ENCODE data around the gene XPR1. TPM values are rescaled to one million over a fixed set of nuclear protein-coding genes. Genes with fewer than 3 reads are reported as not detected.

The XPR1 gene
- total RNA-seq, 4 donors from 2014 or later: 16.8 to 25.3 (median 18.8) TPM

DNA sequence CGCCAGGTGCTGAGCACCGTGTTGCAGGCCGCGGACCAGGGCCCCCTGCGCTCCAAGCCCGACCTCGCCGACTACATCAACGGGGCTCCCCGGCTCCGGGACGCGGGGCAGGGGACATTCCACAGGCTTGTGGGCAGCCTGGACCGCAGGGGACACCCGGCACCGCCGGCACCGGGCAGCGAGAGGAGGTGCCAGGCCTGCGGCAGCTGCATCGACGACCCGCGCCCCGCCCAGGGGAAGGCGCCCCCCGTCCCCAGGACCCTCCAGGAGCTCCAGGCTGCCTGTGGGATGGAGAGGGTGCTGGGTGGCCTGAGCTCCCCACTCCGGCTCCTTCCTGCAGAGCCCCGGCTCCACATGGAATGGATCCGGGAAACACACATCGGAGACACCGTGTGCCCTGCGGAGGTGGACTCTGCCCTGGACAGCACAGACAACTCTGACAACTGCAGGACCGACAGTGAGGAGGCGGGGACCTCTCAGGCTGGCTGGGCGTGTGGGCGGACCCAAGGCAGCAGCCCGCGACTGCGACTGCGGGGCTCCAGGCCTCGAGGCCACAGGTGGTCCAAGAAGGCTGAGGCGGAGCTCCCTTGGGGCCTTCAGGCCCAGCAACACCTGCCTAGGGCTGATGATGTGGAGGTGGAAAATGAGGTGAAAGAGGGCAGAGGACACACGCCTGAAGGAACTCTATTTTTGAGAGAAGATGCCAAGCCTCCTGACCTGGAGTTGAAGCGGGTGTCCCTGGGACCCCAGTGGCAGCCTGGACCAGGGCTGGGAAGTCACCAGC is 303.7 kb downstream of the XPR1 start:
- Histone ChIP-seq H3K36me3 (peaks cover 0 to 90% (median 0%) of the 10 kb centered on the region in 3 donors), H3K9me3 (no peaks in the 10 kb centered on the region), H3K27me3 (no peaks in the 10 kb centered on the region), H3K27ac (no peak overlapping the region), H3K4me3 (no peak overlapping the region), H3K4me1 (no peaks in the 10 kb centered on the region)
- TF ChIP-seq, protein P1, sequence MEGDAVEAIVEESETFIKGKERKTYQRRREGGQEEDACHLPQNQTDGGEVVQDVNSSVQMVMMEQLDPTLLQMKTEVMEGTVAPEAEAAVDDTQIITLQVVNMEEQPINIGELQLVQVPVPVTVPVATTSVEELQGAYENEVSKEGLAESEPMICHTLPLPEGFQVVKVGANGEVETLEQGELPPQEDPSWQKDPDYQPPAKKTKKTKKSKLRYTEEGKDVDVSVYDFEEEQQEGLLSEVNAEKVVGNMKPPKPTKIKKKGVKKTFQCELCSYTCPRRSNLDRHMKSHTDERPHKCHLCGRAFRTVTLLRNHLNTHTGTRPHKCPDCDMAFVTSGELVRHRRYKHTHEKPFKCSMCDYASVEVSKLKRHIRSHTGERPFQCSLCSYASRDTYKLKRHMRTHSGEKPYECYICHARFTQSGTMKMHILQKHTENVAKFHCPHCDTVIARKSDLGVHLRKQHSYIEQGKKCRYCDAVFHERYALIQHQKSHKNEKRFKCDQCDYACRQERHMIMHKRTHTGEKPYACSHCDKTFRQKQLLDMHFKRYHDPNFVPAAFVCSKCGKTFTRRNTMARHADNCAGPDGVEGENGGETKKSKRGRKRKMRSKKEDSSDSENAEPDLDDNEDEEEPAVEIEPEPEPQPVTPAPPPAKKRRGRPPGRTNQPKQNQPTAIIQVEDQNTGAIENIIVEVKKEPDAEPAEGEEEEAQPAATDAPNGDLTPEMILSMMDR (IDR thresholded peaks at IDR 0.05): no peak
- TF ChIP-seq POLR2A (IDR thresholded peaks at IDR 0.05) (no peak), EP300 (IDR thresholded peaks at IDR 0.05) (no peak)
- WGBS, 2 donors: 74 to 83% methylated on average over 19 to 36 of the region's 45 CpGs
- DNase-seq (ENCODE audit: low spot score in 2 of 2): no peak

DNA sequence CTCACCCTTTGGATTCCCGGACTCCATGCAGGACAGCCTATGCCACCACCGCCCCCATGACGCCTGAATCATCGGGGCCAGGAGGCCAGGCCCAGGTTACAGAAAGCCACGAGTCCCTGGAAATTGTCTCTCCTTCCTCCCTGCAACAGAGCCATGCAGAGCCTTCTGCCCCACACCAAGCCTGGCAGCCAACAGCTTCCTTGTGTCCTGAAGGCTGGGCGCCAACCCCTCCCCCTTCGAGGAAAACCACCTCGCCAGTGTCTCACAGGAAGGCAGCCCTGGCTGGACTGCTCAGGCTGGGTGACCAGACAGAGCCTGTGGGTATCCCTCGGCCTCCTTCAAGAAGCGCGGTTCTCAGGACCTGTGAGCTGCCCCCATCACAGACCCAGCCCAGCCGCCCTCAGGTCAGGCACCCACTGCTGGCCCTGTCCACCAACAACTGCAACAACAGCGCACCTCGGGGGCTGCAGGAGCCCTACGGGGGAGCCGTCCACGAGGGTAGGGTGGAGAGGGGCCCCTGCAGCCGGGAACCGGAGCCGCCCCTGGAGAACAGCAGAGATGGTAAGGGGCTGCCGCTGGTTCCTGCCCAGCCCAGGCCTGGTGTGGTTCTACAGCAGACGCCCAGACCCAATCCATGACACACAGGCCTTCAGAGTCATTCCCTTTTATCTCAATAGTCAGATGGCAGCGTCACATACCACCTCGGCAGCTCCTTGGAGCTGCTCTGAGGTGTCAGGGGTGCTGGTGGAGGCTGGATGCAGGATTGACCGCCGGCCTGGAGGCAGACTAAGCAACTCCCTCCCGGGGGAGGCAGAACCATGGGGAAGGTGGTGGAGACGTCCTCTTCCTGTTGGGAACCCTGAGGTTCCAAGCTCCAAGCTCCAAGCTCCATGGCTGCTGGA is 304.5 kb downstream of the XPR1 start:
- DNase-seq (ENCODE audit: low spot score in 2 of 2): no peak
- H3K4me1 ChIP-seq: no peaks in the 10 kb centered on the region
- peaks cover 0 to 90% (median 0%) of the 10 kb centered on the region in 3 donors for H3K36me3 ChIP-seq
- no peaks in the 10 kb centered on the region for H3K9me3 ChIP-seq
- WGBS, 2 donors: 85 to 90% methylated on average over 20 to 22 of the region's 28 CpGs
- no peak overlapping the region for H3K4me3 ChIP-seq
- H3K27me3 ChIP-seq: no peaks in the 10 kb centered on the region
- no peak overlapping the region for H3K27ac ChIP-seq
- TF ChIP-seq, protein P1 (IDR thresholded peaks at IDR 0.05): no peak
- TF ChIP-seq EP300 (IDR thresholded peaks at IDR 0.05): no peak
- no peak for TF ChIP-seq POLR2A (IDR thresholded peaks at IDR 0.05)

DNA sequence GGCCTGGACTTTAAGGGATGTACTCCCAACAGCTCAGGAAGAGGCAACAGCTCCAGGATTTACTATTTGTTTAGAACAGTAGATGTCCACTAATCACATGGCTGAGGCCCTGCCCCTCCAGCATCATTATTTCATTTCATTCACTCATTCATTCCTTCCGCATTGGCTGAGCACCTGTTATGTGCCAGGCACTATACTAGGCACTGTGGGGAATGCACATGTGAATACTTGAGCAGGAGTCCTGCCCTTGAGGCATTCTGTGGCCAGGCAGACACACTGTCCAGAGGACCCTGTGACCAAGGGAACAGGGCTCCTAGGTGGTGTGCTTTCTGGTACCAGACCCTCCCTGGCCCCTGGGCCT is 305.2 kb downstream of the XPR1 start:
- H3K4me1 ChIP-seq: no peaks in the 10 kb centered on the region
- TF ChIP-seq POLR2A (IDR thresholded peaks at IDR 0.05): no peak
- TF ChIP-seq, protein P1 (IDR thresholded peaks at IDR 0.05): no peak
- no peak for TF ChIP-seq EP300 (IDR thresholded peaks at IDR 0.05)
- no peaks in the 10 kb centered on the region for H3K27me3 ChIP-seq
- H3K9me3 ChIP-seq: no peaks in the 10 kb centered on the region
- H3K27ac ChIP-seq: no peak overlapping the region
- no peak overlapping the region for H3K4me3 ChIP-seq
- DNase-seq (ENCODE audit: low spot score in 2 of 2): no peak
- peaks cover 0 to 90% (median 0%) of the 10 kb centered on the region in 3 donors for H3K36me3 ChIP-seq
- 46 to 100% methylated on average over 1 of the region's 1 CpG for WGBS, 2 donors

DNA sequence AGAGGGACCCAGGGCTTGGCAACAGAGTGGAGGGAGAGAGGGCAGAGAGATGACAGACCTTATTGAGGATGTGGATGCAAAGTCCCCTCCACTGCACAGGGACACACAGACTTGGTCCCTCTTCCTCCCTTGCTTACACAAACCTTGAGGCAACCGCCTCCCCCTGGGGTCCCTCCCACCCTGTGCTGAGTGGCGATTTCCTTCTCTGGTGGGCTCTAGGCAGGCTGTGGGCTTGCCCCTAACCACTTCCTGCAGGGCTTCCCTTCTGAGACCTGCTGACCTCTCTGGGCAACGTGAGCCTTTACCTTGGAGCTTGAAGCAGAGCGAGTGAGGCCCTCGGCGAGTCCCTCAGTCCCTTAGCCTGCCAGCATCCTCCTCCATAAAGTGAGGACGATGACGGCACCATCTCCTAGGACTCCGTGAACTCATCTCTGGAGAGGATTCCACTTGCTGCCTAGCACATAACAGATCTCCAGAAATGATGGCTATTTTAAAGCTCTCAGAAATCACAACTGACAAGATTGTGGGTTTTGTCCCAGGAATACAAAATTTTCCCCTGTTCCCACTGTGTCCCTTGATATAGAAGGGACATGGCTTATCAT is 305.9 kb downstream of the XPR1 start:
- no peak for DNase-seq (ENCODE audit: low spot score in 2 of 2)
- no peaks in the 10 kb centered on the region for H3K27me3 ChIP-seq
- H3K9me3 ChIP-seq: no peaks in the 10 kb centered on the region
- no peak overlapping the region for H3K27ac ChIP-seq
- H3K36me3 ChIP-seq: peaks cover 0 to 92% (median 0%) of the 10 kb centered on the region in 3 donors
- H3K4me3 ChIP-seq: no peak overlapping the region
- no peak for TF ChIP-seq EP300 (IDR thresholded peaks at IDR 0.05)
- TF ChIP-seq, protein P1 (IDR thresholded peaks at IDR 0.05): no peak
- no peak for TF ChIP-seq POLR2A (IDR thresholded peaks at IDR 0.05)
- H3K4me1 ChIP-seq: no peaks in the 10 kb centered on the region
- 62 to 75% methylated on average over 5 to 9 of the region's 9 CpGs for WGBS, 2 donors
